NOMO-1 treated with dmso at 0.1 percent for 144 hours (cell line): ENCODE data around the gene SLC7A9.

Experiments
- DNase-seq: peaks from one replicate; lab custom pipeline; 2025; ENCODE audit not compliant: unreplicated experiment; lab: John Stamatoyannopoulos, UW

The SLC7A9 gene

DNA sequence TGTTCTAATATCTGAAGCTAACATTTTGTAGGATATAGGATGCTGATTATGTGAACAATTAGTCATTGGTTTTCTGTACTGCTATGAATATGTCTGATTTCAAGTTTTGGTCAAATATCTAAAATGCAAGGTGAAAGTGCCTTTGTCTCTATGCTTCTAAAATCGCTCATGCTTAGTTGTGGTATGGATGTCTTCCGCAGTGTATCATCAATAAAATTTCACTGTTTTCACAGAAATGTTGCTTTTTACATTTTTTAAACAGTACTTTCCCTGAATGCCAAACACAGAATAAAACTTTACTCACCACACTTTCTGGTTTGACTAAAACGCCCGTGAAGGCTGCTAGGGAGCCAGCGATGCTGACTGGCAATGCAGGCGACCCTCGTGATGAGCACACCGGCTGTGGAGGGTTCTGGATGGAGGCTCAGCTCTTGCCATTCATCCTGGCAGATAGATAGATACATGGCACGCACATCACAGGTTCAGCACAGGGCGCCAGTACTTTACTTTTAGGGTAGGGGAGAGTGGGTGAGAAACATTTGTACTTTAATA lies 40.1 kb downstream of the SLC7A9 start:
- no peak for DNase-seq

DNA sequence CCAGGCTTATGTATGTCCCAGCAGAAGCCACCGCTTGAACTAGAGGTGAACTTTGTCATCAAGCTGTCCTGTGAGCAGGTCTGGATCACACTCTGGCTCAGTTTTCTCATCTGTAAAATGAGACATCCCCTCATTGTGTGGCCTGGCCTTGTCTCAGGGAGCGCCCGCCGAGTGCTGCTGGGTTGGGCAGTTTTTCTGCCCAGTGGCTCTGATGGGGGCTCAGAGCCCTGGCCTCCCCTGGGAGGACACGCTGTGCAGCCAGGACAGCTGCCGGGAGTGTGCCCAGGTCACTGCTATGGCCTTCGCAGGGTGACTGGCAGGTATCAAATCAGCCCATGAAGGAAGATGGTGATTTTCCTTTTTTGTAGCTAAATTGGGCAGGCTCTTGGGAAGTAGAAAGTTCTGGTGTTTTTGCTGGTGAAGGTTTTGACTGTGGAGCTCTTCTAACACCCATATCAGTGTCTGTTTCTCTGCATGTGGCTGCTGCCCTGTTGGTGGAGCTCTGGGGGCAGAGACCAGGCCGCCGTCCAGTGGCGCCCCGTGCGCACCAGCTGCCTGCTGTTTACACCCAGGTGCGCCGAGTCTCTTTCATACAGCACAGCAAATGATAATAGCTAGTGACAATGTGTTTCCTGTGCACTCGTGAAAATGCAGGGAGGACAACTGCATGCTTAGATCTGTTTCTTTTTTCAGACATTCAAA lies 40.8 kb downstream of the SLC7A9 start:
- DNase-seq = no peak

DNA sequence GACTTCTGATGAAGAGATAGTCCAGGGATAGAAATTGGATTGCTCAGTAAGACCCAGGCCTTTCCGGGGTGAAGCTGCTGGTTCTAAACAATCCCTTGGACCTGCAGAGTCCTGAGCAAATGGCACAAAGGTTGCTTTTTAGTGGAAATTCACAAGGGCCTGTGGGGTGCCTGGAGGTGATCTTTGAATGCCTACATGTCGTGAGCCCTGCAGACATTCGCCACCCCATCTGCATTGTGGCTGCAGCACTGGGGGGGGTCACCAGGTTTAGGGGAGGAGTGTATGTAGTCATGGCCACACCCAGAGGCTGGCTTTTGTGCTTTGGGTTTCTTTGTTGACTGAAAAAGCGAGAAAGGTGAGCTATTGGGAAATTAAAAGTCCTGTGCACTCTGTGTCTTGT lies 41.4 kb downstream of the SLC7A9 start:
- no peak for DNase-seq

DNA sequence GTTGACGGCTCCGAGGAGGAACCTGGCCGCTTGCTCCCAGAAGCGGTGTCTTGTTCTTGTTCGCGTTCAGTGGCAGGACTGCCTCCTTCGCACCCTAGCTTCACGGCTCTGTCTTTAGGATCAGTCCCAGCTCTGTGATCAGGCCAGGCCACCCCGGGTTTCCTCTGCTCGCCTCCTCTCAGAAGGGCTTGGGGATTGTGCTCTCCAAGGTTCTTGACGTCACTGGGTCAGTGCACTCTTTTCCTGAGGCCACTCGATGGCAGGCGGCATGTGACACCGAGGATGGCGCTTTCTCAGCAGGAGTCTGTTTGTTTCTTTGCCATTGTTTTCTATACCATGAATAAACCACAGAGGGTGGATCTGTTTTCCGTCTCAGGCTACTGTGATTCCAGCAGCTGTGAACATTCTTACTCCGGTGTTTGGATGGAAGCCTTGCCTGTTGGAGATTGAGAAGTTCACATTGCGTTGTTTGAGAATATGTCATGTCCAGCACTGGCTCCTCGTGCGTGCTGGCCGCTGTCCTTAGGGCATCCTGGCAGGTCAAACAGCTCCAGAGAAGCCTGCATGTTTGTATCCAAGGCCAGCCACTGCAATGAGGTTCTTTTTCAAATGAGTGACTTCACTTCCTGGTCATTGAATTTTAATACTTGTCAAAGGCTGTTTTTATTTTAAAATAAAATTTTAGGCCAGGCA lies 44.5 kb downstream of the SLC7A9 start:
- DNase-seq = no peak

DNA sequence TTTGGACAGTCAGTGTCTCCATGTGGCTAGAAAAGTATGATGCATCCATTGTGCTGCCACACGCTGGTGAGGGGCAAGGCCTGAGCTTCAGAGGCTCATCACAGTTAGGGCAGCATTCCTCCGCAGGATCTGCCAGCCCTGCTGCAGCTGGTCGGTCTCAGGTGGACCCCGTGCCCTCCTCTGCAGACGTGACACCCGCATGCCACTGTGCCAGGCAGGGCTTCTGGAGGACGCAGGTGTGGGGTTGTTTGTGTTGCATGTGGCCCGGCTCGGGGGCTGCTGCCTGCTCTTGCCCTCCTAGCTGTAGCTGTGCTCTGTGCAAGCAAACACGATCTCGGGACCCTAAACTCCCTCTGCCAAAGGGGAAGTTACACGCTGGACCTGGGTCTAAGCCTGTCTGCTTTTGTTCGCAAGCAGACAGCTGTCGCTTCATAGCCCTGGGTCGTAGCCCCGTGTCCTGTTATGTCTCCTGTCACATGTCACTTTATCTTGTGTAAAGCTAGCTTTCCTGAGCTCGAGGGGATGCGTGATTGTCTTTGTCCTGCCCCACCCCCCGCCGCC lies 45.3 kb downstream of the SLC7A9 start:
- DNase-seq = no peak

DNA sequence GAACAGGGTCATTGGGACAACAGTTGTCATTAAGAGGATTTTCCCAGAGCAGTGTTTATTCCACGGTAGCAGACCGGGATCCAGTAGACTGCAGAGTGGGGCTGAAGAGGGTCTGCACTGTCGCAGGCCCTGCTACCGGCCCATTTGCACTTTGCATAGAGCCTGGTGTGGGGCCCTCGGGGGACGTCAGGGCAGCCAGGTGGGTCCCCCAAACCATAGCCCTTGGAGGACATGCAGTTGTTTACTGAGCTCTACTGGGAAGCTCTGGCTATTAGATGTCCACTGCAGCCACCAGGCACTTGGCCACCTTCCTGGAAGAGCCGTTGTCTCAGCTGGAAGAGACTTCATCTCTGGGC lies 45.8 kb downstream of the SLC7A9 start:
- DNase-seq = no peak

DNA sequence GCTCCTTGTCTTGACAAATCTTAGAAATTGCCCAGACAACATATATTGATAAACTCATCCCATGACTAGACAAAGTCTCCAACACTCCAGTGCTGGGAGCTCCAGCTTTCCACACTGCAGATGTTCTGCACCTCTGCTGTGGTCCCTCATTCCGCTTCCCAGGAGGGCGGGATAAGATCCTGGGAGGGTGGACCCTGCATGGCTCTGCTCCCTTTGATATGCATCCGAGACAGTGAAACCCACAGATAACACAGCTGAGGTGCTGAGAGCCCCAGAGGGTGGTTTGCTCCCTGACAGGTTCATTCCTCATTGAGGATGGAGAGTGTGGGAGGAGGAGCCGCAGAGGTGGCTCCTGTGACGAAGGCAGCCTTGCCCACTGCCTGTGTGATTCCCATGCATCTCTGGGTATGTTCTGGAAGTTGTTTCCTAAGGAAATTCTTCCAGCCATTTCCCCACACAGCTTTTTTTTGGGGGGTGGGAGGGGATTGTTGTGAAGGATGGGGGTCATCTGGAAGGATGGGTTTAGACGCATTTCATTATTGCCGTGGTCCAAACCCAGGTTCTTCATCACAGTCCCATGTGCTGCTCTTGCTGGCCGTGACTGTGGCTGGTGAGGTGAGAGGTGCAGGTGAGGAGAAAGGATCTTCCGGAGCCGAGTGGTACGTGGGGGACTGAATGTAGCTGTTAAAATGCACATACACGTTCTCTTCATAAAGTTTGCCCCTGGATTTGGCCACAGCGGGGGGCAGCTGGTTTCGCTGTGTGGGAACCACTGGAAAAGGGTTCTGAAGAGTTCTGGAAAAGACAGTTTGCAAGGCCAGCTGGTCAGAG lies 46.4 kb downstream of the SLC7A9 start:
- no peak for DNase-seq

DNA sequence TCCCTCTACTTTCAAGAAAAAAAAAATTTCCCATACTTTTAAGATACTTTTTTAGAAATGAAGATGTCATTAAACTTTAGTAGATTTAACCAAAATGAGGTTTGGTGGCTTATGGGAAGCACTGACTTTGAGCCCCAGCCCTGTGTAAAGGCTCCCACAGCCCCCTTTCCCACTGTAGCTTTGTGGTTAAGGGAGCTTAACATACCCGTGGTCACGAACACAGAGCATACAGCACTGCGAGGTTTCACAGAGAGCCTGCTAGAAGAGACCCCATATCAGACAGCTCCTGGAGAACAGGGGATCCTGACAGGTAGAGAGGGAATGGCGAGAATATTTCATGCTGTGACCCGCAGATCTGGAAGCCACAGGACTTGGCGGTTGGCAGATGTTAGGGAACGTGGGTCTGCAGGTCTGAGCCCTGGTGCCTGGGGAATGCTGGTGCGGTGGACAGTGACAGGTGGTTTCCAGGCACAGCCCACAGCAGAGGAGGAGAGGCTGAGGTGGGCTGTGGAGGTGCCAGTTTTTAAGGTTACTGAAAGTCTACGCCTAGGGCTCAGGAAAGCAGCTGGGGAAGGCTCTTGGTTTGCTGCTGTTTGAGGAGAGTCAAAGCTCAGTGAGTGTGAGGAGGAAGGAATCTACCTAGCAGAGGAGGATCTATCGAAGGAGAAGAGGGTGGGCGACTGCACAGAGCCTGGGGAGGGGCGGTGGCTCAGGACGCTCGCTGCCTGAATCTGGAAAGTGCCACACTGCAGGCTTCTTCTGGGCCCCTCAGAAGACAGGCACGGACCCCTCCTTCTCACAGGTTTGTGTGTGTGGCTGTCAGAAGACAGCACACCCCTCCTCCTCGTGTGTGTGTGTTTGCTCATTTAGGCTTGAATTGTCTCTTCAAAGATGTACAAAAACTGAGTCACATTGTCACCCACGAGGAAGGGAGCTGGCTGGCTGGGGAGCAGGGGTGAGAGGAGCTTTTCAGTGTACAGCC lies 49.9 kb downstream of the SLC7A9 start:
- DNase-seq = no peak

DNA sequence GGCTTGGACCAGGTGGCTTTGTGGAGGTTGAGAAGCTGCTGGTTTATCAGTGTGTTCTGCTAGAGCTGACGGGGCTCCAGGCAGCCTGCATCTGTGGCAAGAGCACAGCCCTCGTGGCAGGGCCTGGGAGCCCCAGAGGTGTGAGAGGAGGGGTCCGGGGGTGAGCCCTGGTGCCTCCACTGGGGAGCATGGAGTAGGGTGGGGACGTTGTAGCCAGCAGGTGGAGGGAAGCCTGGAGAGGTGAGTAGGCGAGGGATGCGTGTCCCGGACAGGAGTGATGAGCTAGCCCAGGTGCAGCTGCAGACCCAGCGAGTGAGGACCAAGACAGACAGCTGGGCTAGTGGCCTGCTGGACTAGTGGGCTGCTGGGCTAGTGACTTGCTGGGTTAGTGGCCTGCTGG lies 51.0 kb downstream of the SLC7A9 start:
- DNase-seq = no peak

DNA sequence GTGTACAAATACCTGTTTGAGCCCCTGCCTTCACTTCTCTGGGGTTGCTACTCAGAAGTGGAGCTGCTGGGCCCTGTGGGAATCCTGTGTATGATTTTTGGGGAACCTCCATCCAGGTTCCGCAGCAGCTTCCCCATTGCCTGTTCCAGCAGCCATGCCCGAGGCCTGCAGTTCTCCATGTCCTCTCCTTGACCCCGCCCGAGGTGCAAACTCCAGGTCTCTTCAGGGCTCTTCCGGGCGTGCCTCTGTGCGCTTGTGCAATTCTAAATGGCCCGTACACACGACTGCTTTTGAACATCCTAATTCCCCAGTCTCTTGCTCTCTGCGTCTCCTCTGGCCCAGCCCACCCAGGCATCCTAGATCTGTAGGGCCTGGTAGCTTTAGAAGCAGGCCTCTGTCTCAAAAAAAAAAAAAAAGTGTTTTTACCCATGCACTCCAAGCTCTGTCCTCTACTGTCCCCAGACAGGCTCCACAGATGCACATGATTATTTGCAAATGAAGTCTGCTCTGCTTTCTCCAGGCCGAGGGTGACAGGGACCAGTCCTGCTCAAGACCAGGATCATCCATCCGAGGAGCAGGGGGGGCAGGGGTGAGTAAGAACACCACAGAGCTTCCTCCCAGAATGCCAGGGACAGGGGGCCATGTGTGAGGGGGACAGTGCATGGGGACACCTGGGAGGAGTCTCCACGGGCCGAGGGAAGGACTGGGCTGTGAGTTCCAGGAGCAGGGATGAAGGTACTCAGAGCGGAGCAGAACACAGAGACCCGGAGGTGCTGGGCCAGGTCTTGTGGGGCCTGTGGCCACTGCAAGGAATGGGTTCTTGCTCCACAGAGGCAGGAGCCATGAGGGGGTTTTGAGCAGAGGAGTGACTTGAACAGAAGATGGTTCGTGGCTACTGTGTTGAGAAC lies 51.7 kb downstream of the SLC7A9 start:
- no peak for DNase-seq

DNA sequence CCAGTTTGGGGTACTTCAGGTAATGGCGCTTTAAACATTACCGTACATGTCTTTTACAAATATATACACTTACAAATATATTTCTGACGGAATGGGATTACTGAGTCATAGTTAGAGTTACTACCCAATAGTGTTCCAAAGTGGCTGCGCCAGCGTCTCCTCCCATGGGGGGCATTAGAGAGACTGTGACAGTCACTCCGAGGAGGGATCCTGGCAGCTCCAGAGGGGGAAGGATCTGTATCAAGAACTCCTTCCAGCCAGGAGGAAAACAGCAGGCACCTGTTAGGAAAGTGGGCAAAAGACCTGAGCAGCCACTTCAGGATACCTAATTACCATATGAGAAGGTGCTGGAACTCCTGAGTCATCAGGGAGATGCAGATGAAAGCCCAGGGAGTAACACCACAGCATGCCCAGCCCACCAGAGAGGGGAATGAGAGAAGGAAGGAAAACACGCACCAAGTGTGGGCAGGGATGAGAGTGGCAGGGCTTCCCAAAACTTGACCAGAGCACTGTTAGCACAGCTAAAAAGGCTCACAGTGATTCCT lies 52.9 kb downstream of the SLC7A9 start:
- DNase-seq = no peak

DNA sequence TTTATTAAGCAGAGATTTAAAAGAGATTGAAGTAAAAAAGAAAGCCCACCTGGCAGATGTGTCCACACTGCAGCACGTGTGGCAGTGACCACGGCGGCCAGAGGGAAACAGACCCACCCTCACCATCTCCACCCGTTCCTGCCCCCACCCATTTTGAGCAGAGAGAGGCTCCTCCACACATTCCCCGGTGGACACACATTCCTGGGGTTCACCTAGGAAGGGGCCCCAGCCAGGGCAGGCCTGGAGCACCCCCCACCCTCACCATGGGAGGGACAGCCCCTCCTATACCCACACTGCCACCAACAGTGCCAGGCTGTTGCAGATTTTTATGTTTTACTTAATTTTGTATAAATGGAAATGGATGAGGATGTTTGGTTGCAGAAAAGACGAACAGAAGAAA lies 54.9 kb downstream of the SLC7A9 start:
- DNase-seq = no peak

DNA sequence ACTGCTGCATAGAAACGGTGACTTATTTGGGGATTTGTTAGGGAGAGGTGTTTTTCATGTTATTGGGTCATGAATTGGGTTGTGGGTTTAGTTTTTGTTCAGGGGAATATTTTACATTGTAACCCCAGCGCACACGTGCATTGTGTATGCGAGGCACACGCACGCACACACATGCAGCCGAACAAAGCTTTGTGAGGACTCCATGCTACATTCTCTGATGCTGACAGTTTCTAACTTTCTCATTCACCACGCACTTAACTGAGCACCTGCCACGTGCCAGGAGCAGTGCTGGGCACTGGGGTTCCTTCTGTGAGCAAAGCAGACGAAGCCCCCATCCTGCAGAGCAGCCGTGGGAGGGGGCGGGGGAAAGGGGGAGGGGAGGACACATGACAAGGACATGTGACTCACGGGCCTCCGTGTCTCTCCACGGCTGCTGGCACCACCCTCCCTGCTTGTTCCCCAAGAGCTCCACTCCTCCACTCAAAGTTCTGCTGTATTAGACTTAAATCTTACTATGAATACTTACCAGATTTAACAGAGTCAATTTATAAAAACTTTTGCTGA lies 55.6 kb downstream of the SLC7A9 start:
- DNase-seq = no peak

DNA sequence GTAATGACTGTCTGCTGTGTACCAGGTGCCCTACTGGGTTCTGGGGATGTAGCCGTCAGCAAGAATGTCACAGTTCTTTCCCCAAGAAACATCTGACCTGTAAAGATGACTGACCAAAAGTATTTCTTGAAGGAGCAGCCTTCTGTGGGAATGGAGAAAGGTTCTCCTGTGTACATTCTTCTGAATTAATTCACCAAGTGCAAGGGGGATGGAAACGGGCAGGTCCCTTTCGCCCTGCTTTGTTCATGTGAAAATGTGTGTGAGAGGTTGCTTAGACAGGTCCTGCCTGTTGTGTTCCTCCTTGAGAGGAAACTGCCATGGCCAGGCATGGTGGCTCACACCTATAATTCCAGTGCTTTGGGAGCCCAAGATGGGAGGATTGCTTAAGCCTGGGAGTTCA lies 57.0 kb downstream of the SLC7A9 start:
- no peak for DNase-seq

DNA sequence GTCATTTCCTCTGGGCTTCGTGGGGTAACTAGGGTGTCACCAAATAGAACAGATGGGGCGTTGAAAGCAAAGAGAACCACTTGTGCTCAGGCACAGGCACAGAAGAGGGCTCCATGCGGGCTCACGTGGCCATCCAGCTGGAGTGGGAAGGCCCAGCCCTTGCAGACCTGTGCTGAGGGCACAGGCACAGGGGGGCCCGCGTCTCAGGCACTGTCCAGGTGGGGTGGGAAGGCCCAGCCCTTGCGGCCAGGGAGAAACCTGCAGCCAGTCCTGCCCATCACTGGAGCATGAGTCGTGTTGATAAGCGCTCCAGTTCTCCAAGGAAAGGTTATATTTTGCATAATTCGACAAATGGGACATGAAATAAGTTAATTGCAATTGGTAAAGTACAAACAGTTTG lies 57.5 kb downstream of the SLC7A9 start:
- no peak for DNase-seq

DNA sequence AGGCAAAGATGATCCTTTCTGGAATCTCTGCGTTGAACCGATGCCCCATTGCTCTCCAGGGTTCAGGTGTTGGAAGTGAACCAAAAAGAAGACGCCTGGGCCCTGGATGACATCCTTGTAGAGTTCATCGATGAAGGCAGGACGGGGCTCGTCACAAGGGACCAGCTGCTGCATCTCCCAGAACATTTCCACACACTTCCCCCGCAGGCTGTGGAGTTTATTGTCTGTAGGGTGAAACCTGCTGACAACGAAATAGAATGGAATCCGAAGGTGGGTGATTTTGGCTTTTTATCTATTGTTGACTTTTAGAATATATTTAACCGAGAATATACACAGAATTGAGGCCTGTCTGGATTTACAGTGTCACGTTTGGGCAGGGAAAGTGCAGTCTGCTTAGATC lies 58.4 kb downstream of the SLC7A9 start:
- no peak for DNase-seq

DNA sequence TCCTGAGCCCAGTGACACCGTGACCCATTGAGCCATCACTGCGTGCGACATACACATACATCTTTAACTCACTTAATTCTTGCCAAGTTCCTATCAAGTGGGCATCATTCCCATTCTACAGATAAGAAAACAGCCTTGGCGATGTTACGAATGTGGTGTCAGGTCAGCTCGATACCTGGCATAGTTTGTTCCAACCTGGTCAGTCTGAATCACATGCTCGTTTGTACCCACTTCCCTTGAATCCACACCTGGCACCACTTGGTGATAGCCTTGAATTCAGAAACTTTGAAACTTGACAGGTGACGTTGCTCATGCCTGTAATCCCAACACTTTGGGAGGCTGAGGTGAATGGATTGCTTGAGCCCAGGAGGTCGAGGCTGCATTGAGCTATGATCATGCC lies 59.1 kb downstream of the SLC7A9 start:
- no peak for DNase-seq

DNA sequence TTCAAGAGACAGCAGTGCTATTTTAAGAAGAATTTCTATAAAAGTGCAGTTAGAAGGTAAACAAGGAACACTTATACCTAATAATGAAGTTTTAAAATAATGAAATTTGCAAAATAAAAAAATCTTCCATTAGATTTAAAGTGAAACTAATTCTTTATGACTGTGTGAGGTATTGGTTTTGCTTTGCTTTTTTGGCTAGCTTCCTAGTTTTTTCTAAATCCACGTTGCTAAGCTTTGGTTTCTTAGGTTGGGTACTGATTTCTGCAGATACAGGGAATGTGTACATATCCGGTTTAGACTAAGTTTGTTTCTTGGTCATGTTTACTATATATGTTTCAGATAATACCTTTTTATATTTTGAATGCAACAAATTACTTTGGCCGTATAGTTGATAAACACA lies 59.8 kb downstream of the SLC7A9 start:
- DNase-seq = no peak

DNA sequence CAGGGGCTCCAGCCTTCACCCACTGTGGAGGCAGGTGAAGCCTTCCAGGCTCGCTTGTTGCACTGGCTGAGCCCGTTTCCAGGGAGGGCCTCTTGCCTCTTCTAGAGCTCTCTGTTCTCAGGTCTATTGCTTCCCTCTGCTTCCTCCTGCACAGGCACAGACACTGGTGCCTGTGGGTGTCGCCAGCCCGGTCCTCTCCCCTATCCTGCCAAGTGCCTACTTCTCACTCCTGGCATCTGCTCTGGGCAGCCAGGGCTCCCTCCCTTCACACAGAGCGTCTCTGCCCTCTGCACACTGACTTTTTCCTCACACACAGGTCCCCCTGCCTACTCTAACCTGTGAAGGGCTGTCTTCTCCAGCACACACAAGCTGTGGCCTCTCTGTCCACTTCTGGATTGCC lies 60.3 kb downstream of the SLC7A9 start:
- DNase-seq = no peak
